NCI-H226 (cell line): ENCODE data around the gene SNCAIP.

Source experiments
- DNase-seq: peaks from one replicate; pipeline ENCODE4 v3.0.0-alpha.2; 2015

Gene SNCAIP

GRCh38 chr5:122430319-122430586 lies 118.2 kb downstream of the SNCAIP start:
- DNase-seq = no peak

GRCh38 chr5:122431298-122431697 lies 119.3 kb downstream of the SNCAIP start:
- no peak for DNase-seq

GRCh38 chr5:122434205-122434970 lies 122.4 kb downstream of the SNCAIP start:
- no peak for DNase-seq

DNA sequence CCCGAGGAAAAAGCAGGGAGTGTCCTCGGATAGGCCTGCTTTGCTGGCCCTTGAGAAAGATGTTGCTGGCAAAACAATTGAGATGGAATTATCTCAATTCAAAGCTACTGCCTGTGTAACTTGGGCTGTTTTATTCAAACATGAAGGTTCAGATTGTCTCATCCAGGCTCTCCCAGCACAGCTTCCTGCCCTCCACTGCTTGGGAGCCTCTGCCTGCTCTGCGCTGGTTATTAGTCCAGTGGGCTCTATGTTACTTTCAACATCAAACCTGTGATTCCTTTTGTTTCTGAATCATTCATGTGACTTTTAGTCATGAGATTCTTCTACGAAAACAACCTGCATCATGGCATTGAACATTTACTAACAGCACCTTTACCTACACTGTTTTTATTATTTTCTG lies 123.2 kb downstream of the SNCAIP start:
- DNase-seq = no peak

GRCh38 chr5:122435761-122436160 lies 123.7 kb downstream of the SNCAIP start:
- DNase-seq = no peak

GRCh38 chr5:122436615-122437014 lies 124.6 kb downstream of the SNCAIP start:
- no peak for DNase-seq

GRCh38 chr5:122439645-122440044 lies 127.6 kb downstream of the SNCAIP start:
- DNase-seq = no peak

- no peak for DNase-seq
Observed at GRCh38 chr5:122442938-122443337, 130.9 kb downstream of the SNCAIP start.

- DNase-seq = no peak
Observed at GRCh38 chr5:122444411-122444810, 132.4 kb downstream of the SNCAIP start.

DNA sequence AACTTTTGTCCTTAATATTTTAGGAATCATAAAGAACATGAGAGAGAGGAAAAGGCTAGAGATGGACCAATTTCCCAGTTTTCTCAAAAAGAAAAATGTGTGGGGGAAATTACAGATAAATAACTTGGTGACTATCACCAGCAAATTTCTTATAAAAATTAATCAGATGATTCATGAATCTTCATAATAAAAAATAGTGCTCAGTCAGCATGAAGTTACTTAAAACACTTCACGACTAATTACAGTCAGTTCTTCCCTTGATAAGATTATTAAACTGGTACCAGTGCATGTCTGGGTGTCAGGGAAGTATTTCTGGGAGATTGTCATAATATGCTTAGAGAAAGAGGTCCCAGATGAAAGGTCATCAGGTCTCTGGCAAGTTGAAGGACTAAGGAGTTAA lies 133.0 kb downstream of the SNCAIP start:
- DNase-seq = no peak

DNA sequence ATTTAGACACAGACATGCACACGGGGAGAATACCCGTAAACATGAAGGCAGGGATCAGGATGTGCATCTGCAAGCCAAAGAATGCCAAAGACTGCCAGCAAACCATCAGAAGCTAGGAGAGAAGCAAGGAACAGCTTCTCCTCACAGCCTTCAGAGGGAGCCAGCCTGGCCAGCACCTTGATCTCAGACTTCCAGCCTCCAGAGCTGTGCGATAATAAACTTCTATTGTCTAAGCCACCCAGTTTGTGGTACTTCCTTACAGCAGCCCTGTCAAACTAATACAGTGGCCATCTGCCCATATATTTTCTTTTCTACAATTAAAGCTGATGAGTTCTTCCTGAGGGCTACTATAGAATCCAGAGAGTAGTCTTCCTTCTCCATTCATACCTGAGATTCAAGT lies 135.0 kb downstream of the SNCAIP start:
- no peak for DNase-seq

- no peak for DNase-seq
Observed at GRCh38 chr5:122447879-122448278, 135.8 kb downstream of the SNCAIP start.

DNA sequence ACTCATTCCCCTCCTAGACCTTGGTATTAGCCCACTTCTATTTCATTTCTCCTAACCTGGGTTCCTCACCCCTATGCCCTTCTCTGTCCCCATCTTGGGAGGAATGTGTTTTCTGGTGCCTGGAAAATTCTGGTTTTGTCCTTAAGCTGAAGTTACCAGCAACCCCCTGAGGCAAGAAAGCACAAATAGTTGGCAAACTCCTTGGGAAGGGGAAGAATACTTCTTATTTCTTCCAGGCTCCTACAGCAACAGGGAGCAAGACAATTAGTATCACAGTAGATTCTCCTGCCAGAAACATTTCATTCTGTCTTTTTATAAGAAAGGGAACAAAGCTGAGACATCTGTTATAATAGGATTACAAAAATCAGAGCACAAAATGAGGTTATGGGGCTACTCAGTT lies 142.5 kb downstream of the SNCAIP start:
- no peak for DNase-seq

DNA sequence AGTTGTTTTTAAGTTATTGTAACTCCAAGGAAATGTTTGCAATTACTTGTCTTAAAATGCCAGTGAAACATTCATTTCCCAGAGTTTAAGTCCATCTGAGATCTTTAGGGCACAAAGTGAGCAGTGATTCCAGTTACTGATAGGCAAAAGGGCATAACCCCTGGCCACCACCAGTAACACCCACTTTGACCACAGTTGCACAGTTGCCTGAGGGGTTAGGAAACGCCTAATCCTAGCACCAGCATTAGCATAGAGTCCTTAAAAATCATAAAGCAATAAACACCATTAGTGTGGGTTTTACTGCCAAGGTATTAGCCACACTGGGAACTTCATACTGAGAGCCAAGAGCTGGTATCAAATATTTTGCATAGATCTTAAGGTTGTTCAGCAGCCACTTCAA lies 143.9 kb downstream of the SNCAIP start:
- no peak for DNase-seq

GRCh38 chr5:122457178-122457826 lies 145.3 kb downstream of the SNCAIP start:
- no peak for DNase-seq

DNA sequence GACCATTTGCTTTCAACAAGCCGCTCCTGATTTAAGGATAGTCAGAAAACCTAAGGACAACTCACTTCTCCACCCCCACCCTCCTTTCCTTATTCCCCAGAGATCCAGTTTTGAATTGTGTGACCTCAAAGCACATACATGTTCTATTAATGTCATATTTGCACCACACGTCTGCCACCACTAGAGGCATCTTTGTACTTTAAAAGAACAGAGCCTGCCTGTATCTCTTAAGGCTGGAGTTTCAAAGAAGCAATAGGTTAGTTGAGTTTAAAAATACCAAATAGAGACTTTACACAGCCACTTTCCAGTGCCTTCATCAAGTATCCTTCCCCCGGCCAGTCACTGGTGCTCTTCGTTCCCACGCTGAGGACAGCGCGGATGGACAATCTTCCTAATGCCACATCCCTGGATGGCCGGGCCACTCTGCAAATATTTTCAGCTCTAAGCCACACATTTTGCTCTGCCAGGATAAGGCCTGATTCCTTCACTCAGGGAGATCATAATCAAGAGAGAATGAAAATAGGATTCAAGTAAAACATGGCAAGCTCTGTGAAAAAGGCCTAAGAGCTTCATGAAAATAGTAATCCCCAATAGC lies 146.3 kb downstream of the SNCAIP start:
- DNase-seq = peak; percentile 8

- no peak for DNase-seq
Observed at GRCh38 chr5:122462486-122462885, 150.4 kb downstream of the SNCAIP start.

DNA sequence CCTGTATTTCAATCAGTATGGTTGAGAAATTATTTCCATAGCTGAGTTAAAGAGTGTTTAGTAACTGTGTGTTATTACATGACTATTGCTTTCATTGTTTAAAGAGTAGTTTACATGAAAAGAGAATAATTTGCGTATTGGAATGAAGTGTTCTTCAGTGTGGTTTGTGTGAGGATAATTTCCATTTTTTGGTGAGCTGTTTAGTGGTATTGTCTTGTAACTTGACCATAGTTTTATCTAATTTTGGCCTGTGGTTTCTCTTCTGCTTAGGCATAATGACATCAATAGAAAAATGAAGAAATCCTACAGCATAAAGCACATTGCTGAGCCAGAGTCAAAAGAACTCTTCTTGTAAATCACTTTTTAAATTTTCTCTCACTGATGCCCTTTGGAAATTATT lies 151.2 kb downstream of the SNCAIP start:
- no peak for DNase-seq

DNA sequence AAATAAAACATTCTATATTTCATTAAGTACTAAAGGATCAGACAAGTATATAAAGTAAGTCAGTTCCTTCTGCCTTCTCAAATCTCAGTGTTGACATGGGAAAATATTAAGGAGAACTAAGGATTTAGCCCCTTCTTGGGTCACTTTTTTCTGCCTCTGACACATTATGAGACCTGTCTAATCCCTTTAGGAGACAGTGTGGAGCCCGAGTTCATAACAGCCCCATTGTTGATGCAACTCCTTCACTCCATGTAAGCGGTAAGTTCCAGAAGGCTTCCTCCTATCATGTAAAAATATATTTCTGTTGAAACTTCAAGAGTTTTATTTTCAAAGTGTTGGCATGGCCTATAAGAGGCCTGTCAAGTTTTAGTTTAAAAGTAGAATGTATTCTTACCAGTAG lies 152.2 kb downstream of the SNCAIP start:
- no peak for DNase-seq

- no peak for DNase-seq
Observed at GRCh38 chr5:122465031-122465577, 153.1 kb downstream of the SNCAIP start.

DNA sequence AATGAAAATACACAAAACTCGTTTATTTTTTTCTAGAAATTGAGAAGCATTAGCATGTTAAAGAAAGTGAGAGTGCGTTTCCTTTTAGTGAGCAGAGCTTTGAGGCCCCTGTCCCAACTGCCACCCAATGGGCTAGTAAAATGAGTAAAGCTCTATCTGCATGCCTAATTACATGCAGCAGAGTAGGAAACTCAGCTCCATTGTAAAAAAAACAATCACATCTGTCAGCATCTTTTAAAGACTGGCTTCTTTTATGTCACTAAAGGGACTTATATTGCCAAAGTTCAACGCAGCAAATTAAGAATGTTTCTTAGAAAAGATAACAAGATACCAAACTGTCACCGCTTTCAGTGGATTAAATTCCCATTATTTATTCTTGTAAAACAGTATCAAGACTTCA lies 154.0 kb downstream of the SNCAIP start:
- no peak for DNase-seq

GRCh38 chr5:122468351-122469116 lies 156.5 kb downstream of the SNCAIP start:
- no peak for DNase-seq

DNA sequence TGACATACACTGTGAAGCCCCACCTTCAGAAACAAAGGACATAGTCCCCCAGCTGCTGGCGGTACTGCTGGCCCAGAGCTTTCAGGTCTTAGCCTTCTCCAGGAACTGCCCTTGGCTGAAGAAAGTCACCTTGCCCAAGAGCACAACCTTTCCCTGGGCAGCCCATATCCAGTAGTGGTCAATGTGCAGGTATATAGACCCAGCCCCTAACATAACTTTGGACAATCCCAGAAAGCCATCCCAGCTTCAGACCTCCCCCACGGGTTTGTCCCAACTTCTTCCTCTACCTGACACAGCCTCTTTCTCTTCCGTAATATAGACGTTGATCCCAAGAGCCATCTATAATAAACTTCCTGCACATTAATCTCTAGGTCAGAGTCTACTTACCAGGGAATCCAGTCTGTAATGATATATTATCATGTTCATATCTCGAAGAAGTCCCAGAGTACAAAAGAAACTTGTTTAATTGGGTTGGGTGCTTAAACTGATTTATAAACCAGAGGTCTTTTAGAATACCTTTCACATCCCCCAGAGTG lies 157.4 kb downstream of the SNCAIP start:
- no peak for DNase-seq
